ENCODE measurements around the gene NSMCE3.
A peak's percentile ranks its signal among the peaks of the same experiment; 100 is the strongest.
"Not testable (repeated sequence)": the region's sequence is repeated elsewhere in the genome, so short reads cannot be mapped to it uniquely, and the experiment has no call there.

NSMCE3 gene

GRCh38 chr15:29270169-29270955 lies 740 bp upstream of the NSMCE3 start:
- peak in 1 of 3 donors; percentile 5 for DNase-seq (ENCODE audit: low read depth in 2 of 3, low spot score in 1 of 3)

- peak; percentile 15 to 23 (median 17) for DNase-seq (ENCODE audit: low read depth in 2 of 3, low spot score in 1 of 3)
Observed at GRCh38 chr15:29268706-29269484, 727 bp downstream of the NSMCE3 start.

GRCh38 chr15:29266052-29266582 lies 3.5 kb downstream of the NSMCE3 start:
- DNase-seq (ENCODE audit: low read depth in 2 of 3, low spot score in 1 of 3), result no peak

- DNase-seq (ENCODE audit: low read depth in 2 of 3, low spot score in 1 of 3), result no peak
Observed at GRCh38 chr15:29263289-29263688, 6.3 kb downstream of the NSMCE3 start.

- DNase-seq (ENCODE audit: low read depth in 2 of 3, low spot score in 1 of 3), result no peak
Observed at GRCh38 chr15:29262738-29263137, 6.9 kb downstream of the NSMCE3 start.

- no peak for DNase-seq (ENCODE audit: low read depth in 2 of 3, low spot score in 1 of 3)
Observed at GRCh38 chr15:29260896-29261295, 8.7 kb downstream of the NSMCE3 start.

- no peak for DNase-seq (ENCODE audit: low read depth in 2 of 3, low spot score in 1 of 3)
Observed at GRCh38 chr15:29259233-29259632, 10.4 kb downstream of the NSMCE3 start.

GRCh38 chr15:29252234-29252633 lies 17.4 kb downstream of the NSMCE3 start:
- no peak for DNase-seq (ENCODE audit: low read depth in 2 of 3, low spot score in 1 of 3)

- no peak for DNase-seq (ENCODE audit: low read depth in 2 of 3, low spot score in 1 of 3)
Observed at GRCh38 chr15:29244544-29244943, 25.1 kb downstream of the NSMCE3 start.

- DNase-seq (ENCODE audit: low read depth in 2 of 3, low spot score in 1 of 3), result no peak
Observed at GRCh38 chr15:29244123-29244522, 25.5 kb downstream of the NSMCE3 start.

GRCh38 chr15:29242456-29243242 lies 27.0 kb downstream of the NSMCE3 start:
- DNase-seq (ENCODE audit: low read depth in 2 of 3, low spot score in 1 of 3), result no peak

- no peak for DNase-seq (ENCODE audit: low read depth in 2 of 3, low spot score in 1 of 3)
Observed at GRCh38 chr15:29241207-29241606, 28.4 kb downstream of the NSMCE3 start.

- no peak for DNase-seq (ENCODE audit: low read depth in 2 of 3, low spot score in 1 of 3)
Observed at GRCh38 chr15:29239395-29239794, 30.2 kb downstream of the NSMCE3 start.

GRCh38 chr15:29233566-29233965 lies 36.1 kb downstream of the NSMCE3 start:
- DNase-seq (ENCODE audit: low read depth in 2 of 3, low spot score in 1 of 3), result no peak

- DNase-seq (ENCODE audit: low read depth in 2 of 3, low spot score in 1 of 3), result no peak
Observed at GRCh38 chr15:29226436-29227208, 43.0 kb downstream of the NSMCE3 start.

- DNase-seq (ENCODE audit: low read depth in 2 of 3, low spot score in 1 of 3), result no peak
Observed at GRCh38 chr15:29225534-29226234, 43.9 kb downstream of the NSMCE3 start.

GRCh38 chr15:29224987-29225363 lies 44.6 kb downstream of the NSMCE3 start:
- not testable (repeated sequence) for DNase-seq (ENCODE audit: low read depth in 2 of 3, low spot score in 1 of 3)

- not testable (repeated sequence) for DNase-seq (ENCODE audit: low read depth in 2 of 3, low spot score in 1 of 3)
Observed at GRCh38 chr15:29224235-29224986, 45.2 kb downstream of the NSMCE3 start.

- DNase-seq (ENCODE audit: low read depth in 2 of 3, low spot score in 1 of 3), result no peak
Observed at GRCh38 chr15:29223640-29224039, 46.0 kb downstream of the NSMCE3 start.
